NCI-H345 treated with DMSO at 0.1 percent for 48 hours (cell line): Measurements from ENCODE around the gene RAB40B.
"Not testable (repeated sequence)": the region's sequence is repeated elsewhere in the genome, so short reads cannot be mapped to it uniquely, and the experiment has no call there.

Source experiments
- DNase-seq: peaks from one replicate; lab custom pipeline; 2025; ENCODE audit not compliant: unreplicated experiment; lab: John Stamatoyannopoulos, UW

The RAB40B gene

GRCh38 chr17:82698065-82698973 lies at the start of gene RAB40B:
TSS of gene RAB40B (minus strand) at chr17:82698698. CDS start at chr17:82698596, 102 bp downstream.
- DNase-seq: peak; percentile 99

GRCh38 chr17:82745524-82745923 lies 47.0 kb upstream of the RAB40B start:
- peak; percentile 25 for DNase-seq

GRCh38 chr17:82744736-82745135 lies 46.2 kb upstream of the RAB40B start:
- not testable (repeated sequence) for DNase-seq

- no peak for DNase-seq
Measured at GRCh38 chr17:82743344-82744219, 45.1 kb upstream of the RAB40B start.

- no peak for DNase-seq
Measured at GRCh38 chr17:82740906-82741759, 42.6 kb upstream of the RAB40B start.

- DNase-seq: no peak
Measured at GRCh38 chr17:82737967-82738877, 39.7 kb upstream of the RAB40B start.

GRCh38 chr17:82736511-82737185 lies 38.1 kb upstream of the RAB40B start:
- no peak for DNase-seq

- peak; percentile 44 for DNase-seq
Measured at GRCh38 chr17:82734987-82735866, 36.7 kb upstream of the RAB40B start, which contains the start of gene FN3K. TSS of gene FN3K (plus strand) at chr17:82735615. CDS start at chr17:82735637, 22 bp downstream.

- DNase-seq: no peak
Measured at GRCh38 chr17:82732118-82732743, 33.7 kb upstream of the RAB40B start.

GRCh38 chr17:82729479-82730260 lies 31.2 kb upstream of the RAB40B start:
- no peak for DNase-seq

GRCh38 chr17:82726427-82726826 lies 27.9 kb upstream of the RAB40B start:
- no peak for DNase-seq

- DNase-seq: no peak
Measured at GRCh38 chr17:82723169-82723807, 24.8 kb upstream of the RAB40B start.

GRCh38 chr17:82722341-82723013 lies 24.0 kb upstream of the RAB40B start:
- no peak for DNase-seq

- no peak for DNase-seq
Measured at GRCh38 chr17:82720204-82720603, 21.7 kb upstream of the RAB40B start.

- no peak for DNase-seq
Measured at GRCh38 chr17:82718986-82719685, 20.6 kb upstream of the RAB40B start.
